WI38 (cell line): ENCODE data around the gene TMEM198.
A peak's percentile ranks its signal among the peaks of the same experiment; 100 is the strongest.

Experiments
- H3K4me3 ChIP-seq: 2 replicates; pipeline ENCODE4 v1.5.1; 2011; ENCODE audit warnings: low read depth, mild to moderate bottlenecking, control low read depth, low read length
- TF ChIP-seq, protein P1 (sequence below): IDR thresholded peaks from 2 replicates; pipeline ENCODE4 v1.5.1; 2012; ENCODE audit warnings: low read depth, mild to moderate bottlenecking, control low read depth, low read length

Gene TMEM198

GRCh38 chr2:219527472-219527871 is 16.4 kb upstream of the TMEM198 start:
- H3K4me3 ChIP-seq, result no peak overlapping the region

GRCh38 chr2:219530048-219530963 is 13.5 kb upstream of the TMEM198 start:
- TF ChIP-seq, protein P1, sequence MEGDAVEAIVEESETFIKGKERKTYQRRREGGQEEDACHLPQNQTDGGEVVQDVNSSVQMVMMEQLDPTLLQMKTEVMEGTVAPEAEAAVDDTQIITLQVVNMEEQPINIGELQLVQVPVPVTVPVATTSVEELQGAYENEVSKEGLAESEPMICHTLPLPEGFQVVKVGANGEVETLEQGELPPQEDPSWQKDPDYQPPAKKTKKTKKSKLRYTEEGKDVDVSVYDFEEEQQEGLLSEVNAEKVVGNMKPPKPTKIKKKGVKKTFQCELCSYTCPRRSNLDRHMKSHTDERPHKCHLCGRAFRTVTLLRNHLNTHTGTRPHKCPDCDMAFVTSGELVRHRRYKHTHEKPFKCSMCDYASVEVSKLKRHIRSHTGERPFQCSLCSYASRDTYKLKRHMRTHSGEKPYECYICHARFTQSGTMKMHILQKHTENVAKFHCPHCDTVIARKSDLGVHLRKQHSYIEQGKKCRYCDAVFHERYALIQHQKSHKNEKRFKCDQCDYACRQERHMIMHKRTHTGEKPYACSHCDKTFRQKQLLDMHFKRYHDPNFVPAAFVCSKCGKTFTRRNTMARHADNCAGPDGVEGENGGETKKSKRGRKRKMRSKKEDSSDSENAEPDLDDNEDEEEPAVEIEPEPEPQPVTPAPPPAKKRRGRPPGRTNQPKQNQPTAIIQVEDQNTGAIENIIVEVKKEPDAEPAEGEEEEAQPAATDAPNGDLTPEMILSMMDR, result peak; percentile 93
- peak overlapping the region; percentile 37 for H3K4me3 ChIP-seq

More at GRCh38 chr2:219527472-219527871, 16.4 kb upstream of the TMEM198 start:
- TF ChIP-seq, protein P1, result no peak

GRCh38 chr2:219531639-219532377 is 12.0 kb upstream of the TMEM198 start:
- H3K4me3 ChIP-seq, result no peak overlapping the region
- TF ChIP-seq, protein P1, result no peak

GRCh38 chr2:219532378-219532649 is 11.5 kb upstream of the TMEM198 start:
- H3K4me3 ChIP-seq, result no peak overlapping the region
- TF ChIP-seq, protein P1, result no peak

DNA sequence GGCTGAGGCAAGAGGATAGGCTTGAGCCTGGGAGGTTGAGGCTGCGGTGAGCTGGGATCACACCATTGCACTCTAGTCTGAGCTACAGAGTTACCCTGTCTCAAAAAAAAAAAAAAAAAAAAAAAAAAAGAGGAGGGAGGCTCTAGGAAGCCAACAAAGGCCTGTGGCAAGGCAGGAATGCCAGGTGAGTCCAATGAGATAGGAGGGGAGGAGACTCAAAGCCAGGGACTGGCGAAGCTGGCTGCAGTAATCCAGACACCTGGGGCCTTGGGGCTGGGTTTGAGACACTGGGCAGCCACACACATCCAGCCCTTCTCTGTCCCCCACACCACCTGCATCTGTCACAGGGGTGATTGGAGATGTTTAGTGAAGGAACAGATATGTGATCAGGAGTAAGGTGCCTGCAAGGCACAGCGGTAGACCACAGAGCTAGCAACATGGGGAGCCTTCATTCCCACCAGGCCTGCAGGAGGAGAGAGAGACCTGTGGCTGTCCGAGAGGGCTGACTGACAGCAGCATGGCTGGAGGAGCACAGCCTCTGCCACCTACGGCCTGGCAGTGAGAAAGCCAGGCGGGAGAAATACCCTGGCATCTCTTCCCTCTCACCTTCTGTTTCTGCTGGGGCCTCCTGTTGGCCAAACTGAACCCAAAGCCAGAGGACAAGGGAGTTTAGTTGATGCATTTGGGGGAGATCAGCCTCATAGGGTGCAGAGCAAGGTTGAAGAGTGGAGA is 9.7 kb upstream of the TMEM198 start:
- H3K4me3 ChIP-seq, result no peak overlapping the region
- TF ChIP-seq, protein P1, result no peak

- TF ChIP-seq, protein P1, result no peak
- H3K4me3 ChIP-seq, result no peak overlapping the region
Measured at GRCh38 chr2:219536425-219536824, 7.4 kb upstream of the TMEM198 start.

GRCh38 chr2:219536967-219537366 is 6.9 kb upstream of the TMEM198 start:
- no peak overlapping the region for H3K4me3 ChIP-seq
- TF ChIP-seq, protein P1, result no peak
